ENCODE measurements around the gene MYO1A.

The MYO1A gene

GRCh38 chr12:57044889-57045288 is 5.0 kb downstream of the MYO1A start:
- Histone ChIP-seq H3K36me3 (ENCODE audit: control insufficient read depth, insufficient read depth, low read length) (no peaks in the 10 kb centered on the region), H3K9me3 (ENCODE audit: control insufficient read depth, insufficient read depth, low read depth, low read length) (no peaks in the 10 kb centered on the region), H3K9ac (ENCODE audit: low read length) (no peak overlapping the region), H3K4me3 (ENCODE audit: low read depth, low read length) (no peak overlapping the region), H3K27ac (ENCODE audit: low read depth, low read length) (no peak overlapping the region), H3K4me1 (ENCODE audit: control insufficient read depth, insufficient read depth, low read length) (no peaks in the 10 kb centered on the region), H3K27me3 (ENCODE audit: control insufficient read depth, insufficient read depth, low read length) (peaks cover 11% of the 10 kb centered on the region; the same call in 1 of the 2 replicates)

- Histone ChIP-seq H3K4me3 (ENCODE audit: low read depth, low read length) (no peak overlapping the region), H3K4me1 (ENCODE audit: control insufficient read depth, insufficient read depth, low read length) (no peaks in the 10 kb centered on the region), H3K27ac (ENCODE audit: low read depth, low read length) (no peak overlapping the region), H3K36me3 (ENCODE audit: control insufficient read depth, insufficient read depth, low read length) (no peaks in the 10 kb centered on the region), H3K9me3 (ENCODE audit: control insufficient read depth, insufficient read depth, low read depth, low read length) (no peaks in the 10 kb centered on the region), H3K27me3 (ENCODE audit: control insufficient read depth, insufficient read depth, low read length) (peaks cover 11% of the 10 kb centered on the region; the same call in 1 of the 2 replicates), H3K9ac (ENCODE audit: low read length) (no peak overlapping the region)
Measured at GRCh38 chr12:57044468-57044867, 5.5 kb downstream of the MYO1A start.

- no peak overlapping the region for H3K9ac ChIP-seq (ENCODE audit: low read length)
- H3K36me3 ChIP-seq (ENCODE audit: control insufficient read depth, insufficient read depth, low read length): no peaks in the 10 kb centered on the region
- no peaks in the 10 kb centered on the region for H3K4me1 ChIP-seq (ENCODE audit: control insufficient read depth, insufficient read depth, low read length)
- H3K4me3 ChIP-seq (ENCODE audit: low read depth, low read length): no peak overlapping the region
- no peaks in the 10 kb centered on the region for H3K9me3 ChIP-seq (ENCODE audit: control insufficient read depth, insufficient read depth, low read depth, low read length)
- peaks cover 11% of the 10 kb centered on the region; the same call in 1 of the 2 replicates for H3K27me3 ChIP-seq (ENCODE audit: control insufficient read depth, insufficient read depth, low read length)
- no peak overlapping the region for H3K27ac ChIP-seq (ENCODE audit: low read depth, low read length)
Measured at GRCh38 chr12:57042695-57043094, 7.2 kb downstream of the MYO1A start.

- H3K27me3 ChIP-seq (ENCODE audit: control insufficient read depth, insufficient read depth, low read length): peaks cover 2% of the 10 kb centered on the region; the same call in 1 of the 2 replicates
Measured at GRCh38 chr12:57040750-57041149, 9.2 kb downstream of the MYO1A start.

GRCh38 chr12:57040211-57040610 is 9.7 kb downstream of the MYO1A start:
- Histone ChIP-seq H3K9ac (ENCODE audit: low read length) (no peak overlapping the region), H3K4me3 (ENCODE audit: low read depth, low read length) (no peak overlapping the region), H3K36me3 (ENCODE audit: control insufficient read depth, insufficient read depth, low read length) (no peaks in the 10 kb centered on the region), H3K27me3 (ENCODE audit: control insufficient read depth, insufficient read depth, low read length) (peaks cover 2% of the 10 kb centered on the region; the same call in 1 of the 2 replicates), H3K4me1 (ENCODE audit: control insufficient read depth, insufficient read depth, low read length) (no peaks in the 10 kb centered on the region), H3K9me3 (ENCODE audit: control insufficient read depth, insufficient read depth, low read depth, low read length) (no peaks in the 10 kb centered on the region), H3K27ac (ENCODE audit: low read depth, low read length) (no peak overlapping the region)

More at GRCh38 chr12:57040750-57041149, 9.2 kb downstream of the MYO1A start:
- no peak overlapping the region for H3K4me3 ChIP-seq (ENCODE audit: low read depth, low read length)
- H3K9me3 ChIP-seq (ENCODE audit: control insufficient read depth, insufficient read depth, low read depth, low read length): no peaks in the 10 kb centered on the region
- no peak overlapping the region for H3K27ac ChIP-seq (ENCODE audit: low read depth, low read length)
- H3K4me1 ChIP-seq (ENCODE audit: control insufficient read depth, insufficient read depth, low read length): no peaks in the 10 kb centered on the region
- no peaks in the 10 kb centered on the region for H3K36me3 ChIP-seq (ENCODE audit: control insufficient read depth, insufficient read depth, low read length)
- no peak overlapping the region for H3K9ac ChIP-seq (ENCODE audit: low read length)

GRCh38 chr12:57039016-57039798 is 10.7 kb downstream of the MYO1A start:
- Histone ChIP-seq H3K27ac (ENCODE audit: low read depth, low read length) (no peak overlapping the region), H3K4me3 (ENCODE audit: low read depth, low read length) (no peak overlapping the region), H3K27me3 (ENCODE audit: control insufficient read depth, insufficient read depth, low read length) (peaks cover 2% of the 10 kb centered on the region; the same call in 1 of the 2 replicates), H3K4me1 (ENCODE audit: control insufficient read depth, insufficient read depth, low read length) (no peaks in the 10 kb centered on the region), H3K9me3 (ENCODE audit: control insufficient read depth, insufficient read depth, low read depth, low read length) (no peaks in the 10 kb centered on the region), H3K36me3 (ENCODE audit: control insufficient read depth, insufficient read depth, low read length) (no peaks in the 10 kb centered on the region), H3K9ac (ENCODE audit: low read length) (no peak overlapping the region)

GRCh38 chr12:57037264-57037663 is 12.7 kb downstream of the MYO1A start:
- H3K9ac ChIP-seq (ENCODE audit: low read length): no peak overlapping the region
- H3K27me3 ChIP-seq (ENCODE audit: control insufficient read depth, insufficient read depth, low read length): no peaks in the 10 kb centered on the region
- no peak overlapping the region for H3K4me3 ChIP-seq (ENCODE audit: low read depth, low read length)
- no peaks in the 10 kb centered on the region for H3K4me1 ChIP-seq (ENCODE audit: control insufficient read depth, insufficient read depth, low read length)
- no peaks in the 10 kb centered on the region for H3K9me3 ChIP-seq (ENCODE audit: control insufficient read depth, insufficient read depth, low read depth, low read length)
- H3K36me3 ChIP-seq (ENCODE audit: control insufficient read depth, insufficient read depth, low read length): no peaks in the 10 kb centered on the region
- no peak overlapping the region for H3K27ac ChIP-seq (ENCODE audit: low read depth, low read length)

GRCh38 chr12:57033431-57033830 is 16.5 kb downstream of the MYO1A start:
- H3K9ac ChIP-seq (ENCODE audit: low read length): no peak overlapping the region
- no peaks in the 10 kb centered on the region for H3K9me3 ChIP-seq (ENCODE audit: control insufficient read depth, insufficient read depth, low read depth, low read length)
- H3K4me3 ChIP-seq (ENCODE audit: low read depth, low read length): no peak overlapping the region
- H3K27me3 ChIP-seq (ENCODE audit: control insufficient read depth, insufficient read depth, low read length): no peaks in the 10 kb centered on the region
- H3K36me3 ChIP-seq (ENCODE audit: control insufficient read depth, insufficient read depth, low read length): no peaks in the 10 kb centered on the region
- H3K27ac ChIP-seq (ENCODE audit: low read depth, low read length): no peak overlapping the region
- peaks cover 8% of the 10 kb centered on the region; the same call in 1 of the 2 replicates for H3K4me1 ChIP-seq (ENCODE audit: control insufficient read depth, insufficient read depth, low read length)

- Histone ChIP-seq H3K36me3 (ENCODE audit: control insufficient read depth, insufficient read depth, low read length) (no peaks in the 10 kb centered on the region), H3K27ac (ENCODE audit: low read depth, low read length) (no peak overlapping the region), H3K4me3 (ENCODE audit: low read depth, low read length) (no peak overlapping the region), H3K9me3 (ENCODE audit: control insufficient read depth, insufficient read depth, low read depth, low read length) (no peaks in the 10 kb centered on the region), H3K4me1 (ENCODE audit: control insufficient read depth, insufficient read depth, low read length) (peaks cover 20% of the 10 kb centered on the region), H3K9ac (ENCODE audit: low read length) (no peak overlapping the region), H3K27me3 (ENCODE audit: control insufficient read depth, insufficient read depth, low read length) (no peaks in the 10 kb centered on the region)
Measured at GRCh38 chr12:57031789-57032188, 18.1 kb downstream of the MYO1A start.

- Histone ChIP-seq H3K27me3 (ENCODE audit: control insufficient read depth, insufficient read depth, low read length) (no peaks in the 10 kb centered on the region), H3K36me3 (ENCODE audit: control insufficient read depth, insufficient read depth, low read length) (no peaks in the 10 kb centered on the region), H3K9ac (ENCODE audit: low read length) (no peak overlapping the region), H3K4me1 (ENCODE audit: control insufficient read depth, insufficient read depth, low read length) (peaks cover 20% of the 10 kb centered on the region), H3K4me3 (ENCODE audit: low read depth, low read length) (no peak overlapping the region), H3K27ac (ENCODE audit: low read depth, low read length) (no peak overlapping the region), H3K9me3 (ENCODE audit: control insufficient read depth, insufficient read depth, low read depth, low read length) (no peaks in the 10 kb centered on the region)
Measured at GRCh38 chr12:57031138-57031725, 18.7 kb downstream of the MYO1A start.

GRCh38 chr12:57029457-57029856 is 20.5 kb downstream of the MYO1A start:
- H3K9me3 ChIP-seq (ENCODE audit: control insufficient read depth, insufficient read depth, low read depth, low read length): no peaks in the 10 kb centered on the region
- H3K4me1 ChIP-seq (ENCODE audit: control insufficient read depth, insufficient read depth, low read length): peaks cover 20% of the 10 kb centered on the region
- no peaks in the 10 kb centered on the region for H3K27me3 ChIP-seq (ENCODE audit: control insufficient read depth, insufficient read depth, low read length)
- no peak overlapping the region for H3K4me3 ChIP-seq (ENCODE audit: low read depth, low read length)
- no peaks in the 10 kb centered on the region for H3K36me3 ChIP-seq (ENCODE audit: control insufficient read depth, insufficient read depth, low read length)
- H3K27ac ChIP-seq (ENCODE audit: low read depth, low read length): no peak overlapping the region
- no peak overlapping the region for H3K9ac ChIP-seq (ENCODE audit: low read length)

All from HUES6 (cell line).